ENCODE measurements around the gene QRFPR. TPM values are rescaled to one million over a fixed set of nuclear protein-coding genes. Genes with fewer than 3 reads are reported as not detected.
"Not testable (repeated sequence)": the region's sequence is repeated elsewhere in the genome, so short reads cannot be mapped to it uniquely, and the experiment has no call there.

Gene QRFPR
- total RNA-seq, result 1 to 10 TPM in 1 of 4 donors, not detected in 3; 3.0 TPM

DNA sequence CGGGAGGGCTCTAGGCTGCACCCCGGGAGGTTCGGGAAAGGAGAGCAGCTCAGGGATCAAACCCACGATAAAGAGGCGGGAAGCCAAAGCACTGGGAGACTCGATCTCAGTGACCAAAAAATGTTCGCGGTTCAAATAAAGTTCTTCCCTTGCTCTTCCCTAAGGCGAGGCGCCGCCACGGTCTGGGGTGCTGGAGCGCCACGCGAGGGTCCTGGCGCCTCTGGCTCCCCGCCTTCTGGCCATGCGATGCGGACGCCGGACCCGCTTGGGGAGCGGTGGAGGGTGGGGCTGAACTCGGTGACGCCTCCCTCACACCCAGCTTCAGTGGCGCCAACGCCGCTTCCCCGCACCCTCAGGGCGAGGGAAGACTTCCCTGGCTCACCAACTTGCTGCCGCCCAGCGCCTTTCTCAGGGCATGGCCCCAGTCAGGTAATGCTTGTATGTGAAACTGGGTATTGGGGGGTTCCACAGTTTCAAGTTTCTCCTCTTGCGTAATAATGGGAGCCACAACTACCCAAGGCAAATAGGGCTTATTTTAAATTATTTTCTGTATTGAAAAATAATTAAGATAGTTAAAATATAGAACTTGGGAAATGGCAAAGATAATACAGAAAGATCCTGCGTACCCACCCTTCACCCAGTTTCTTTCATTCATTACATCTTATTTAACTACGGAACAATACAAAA, at the start of gene QRFPR:
TSS of gene QRFPR (minus strand) at position 243 of the 687 bp plus-strand sequence. CDS start 371 bp downstream, outside the sequence.
- DNase-seq, result no peak

DNA sequence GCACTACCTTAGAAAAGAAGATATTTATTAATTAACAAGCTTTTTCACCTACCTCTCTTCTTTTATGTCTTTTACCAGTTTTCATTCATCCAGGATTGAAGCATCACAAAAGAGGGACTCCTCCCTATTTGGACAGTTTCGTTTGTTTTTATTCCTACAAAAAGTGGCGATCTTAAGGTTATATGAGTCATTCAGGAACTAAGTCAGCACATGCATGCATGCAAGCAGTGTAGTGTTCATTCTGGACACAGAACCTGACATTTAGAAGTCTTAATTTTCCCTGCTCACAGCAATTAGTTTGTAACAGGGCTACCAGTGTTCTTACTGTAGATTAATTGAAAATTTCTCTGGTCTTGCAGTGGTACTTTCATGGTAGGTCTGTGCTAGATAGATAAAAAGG, 47.9 kb upstream of the QRFPR start:
- intact Hi-C loops (cut with DNase I; ENCODE audit: low total_unique reads), result no loop called here
- no peak for DNase-seq

More for the DNA sequence above, at the start of gene QRFPR:
- Histone ChIP-seq H3K4me3 (no peak within 1 kb of the TSS), H3K4me1 (no peaks in the 10 kb centered on the region), H3K27me3 (peaks cover 0 to 10% of the 10 kb centered on the region in 2 donors), H3K36me3 (no peaks in the 10 kb centered on the region), H3K9me3 (no peaks in the 10 kb centered on the region), H3K27ac (no peak within 1 kb of the TSS)
- TF ChIP-seq POLR2A (IDR thresholded peaks at IDR 0.05), result no peak
- TF ChIP-seq, protein P1, sequence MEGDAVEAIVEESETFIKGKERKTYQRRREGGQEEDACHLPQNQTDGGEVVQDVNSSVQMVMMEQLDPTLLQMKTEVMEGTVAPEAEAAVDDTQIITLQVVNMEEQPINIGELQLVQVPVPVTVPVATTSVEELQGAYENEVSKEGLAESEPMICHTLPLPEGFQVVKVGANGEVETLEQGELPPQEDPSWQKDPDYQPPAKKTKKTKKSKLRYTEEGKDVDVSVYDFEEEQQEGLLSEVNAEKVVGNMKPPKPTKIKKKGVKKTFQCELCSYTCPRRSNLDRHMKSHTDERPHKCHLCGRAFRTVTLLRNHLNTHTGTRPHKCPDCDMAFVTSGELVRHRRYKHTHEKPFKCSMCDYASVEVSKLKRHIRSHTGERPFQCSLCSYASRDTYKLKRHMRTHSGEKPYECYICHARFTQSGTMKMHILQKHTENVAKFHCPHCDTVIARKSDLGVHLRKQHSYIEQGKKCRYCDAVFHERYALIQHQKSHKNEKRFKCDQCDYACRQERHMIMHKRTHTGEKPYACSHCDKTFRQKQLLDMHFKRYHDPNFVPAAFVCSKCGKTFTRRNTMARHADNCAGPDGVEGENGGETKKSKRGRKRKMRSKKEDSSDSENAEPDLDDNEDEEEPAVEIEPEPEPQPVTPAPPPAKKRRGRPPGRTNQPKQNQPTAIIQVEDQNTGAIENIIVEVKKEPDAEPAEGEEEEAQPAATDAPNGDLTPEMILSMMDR (IDR thresholded peaks at IDR 0.05), result no peak
- intact Hi-C loops (cut with DNase I; ENCODE audit: low total_unique reads), result no loop called here

DNA sequence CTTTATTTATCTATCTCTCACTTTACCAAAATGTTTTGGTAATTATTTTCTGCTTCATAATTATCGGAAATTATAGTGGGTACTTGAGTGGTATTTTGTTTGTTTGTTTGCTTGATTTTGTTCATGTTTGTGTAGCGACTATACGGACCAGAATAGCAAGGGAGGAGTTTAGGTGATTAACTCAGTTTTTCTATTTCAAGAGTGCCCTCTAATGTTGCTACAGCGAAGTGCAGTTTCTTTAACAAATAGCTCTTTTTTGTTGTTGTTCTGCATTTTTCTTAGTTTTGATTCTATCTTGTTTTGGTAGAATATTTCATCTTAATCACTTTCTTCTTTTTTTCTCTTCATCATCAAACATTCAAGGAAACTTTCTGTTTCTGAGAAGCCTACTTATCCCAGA, 40.8 kb upstream of the QRFPR start:
- TF ChIP-seq, protein P1 (IDR thresholded peaks at IDR 0.05), result no peak
- no peak for TF ChIP-seq POLR2A (IDR thresholded peaks at IDR 0.05)
- Histone ChIP-seq H3K4me1 (no peaks in the 10 kb centered on the region), H3K27ac (no peak overlapping the region), H3K36me3 (no peaks in the 10 kb centered on the region), H3K27me3 (no peaks in the 10 kb centered on the region), H3K4me3 (no peak overlapping the region), H3K9me3 (no peaks in the 10 kb centered on the region)
- intact Hi-C loops (cut with DNase I; ENCODE audit: low total_unique reads), result no loop called here
- DNase-seq, result no peak

More for the DNA sequence above, 47.9 kb upstream of the QRFPR start:
- no peak overlapping the region for H3K4me3 ChIP-seq
- no peaks in the 10 kb centered on the region for H3K27me3 ChIP-seq
- no peaks in the 10 kb centered on the region for H3K4me1 ChIP-seq
- no peaks in the 10 kb centered on the region for H3K36me3 ChIP-seq
- no peak overlapping the region for H3K27ac ChIP-seq
- H3K9me3 ChIP-seq, result no peaks in the 10 kb centered on the region
- TF ChIP-seq, protein P1 (IDR thresholded peaks at IDR 0.05), result no peak
- no peak for TF ChIP-seq POLR2A (IDR thresholded peaks at IDR 0.05)

DNA sequence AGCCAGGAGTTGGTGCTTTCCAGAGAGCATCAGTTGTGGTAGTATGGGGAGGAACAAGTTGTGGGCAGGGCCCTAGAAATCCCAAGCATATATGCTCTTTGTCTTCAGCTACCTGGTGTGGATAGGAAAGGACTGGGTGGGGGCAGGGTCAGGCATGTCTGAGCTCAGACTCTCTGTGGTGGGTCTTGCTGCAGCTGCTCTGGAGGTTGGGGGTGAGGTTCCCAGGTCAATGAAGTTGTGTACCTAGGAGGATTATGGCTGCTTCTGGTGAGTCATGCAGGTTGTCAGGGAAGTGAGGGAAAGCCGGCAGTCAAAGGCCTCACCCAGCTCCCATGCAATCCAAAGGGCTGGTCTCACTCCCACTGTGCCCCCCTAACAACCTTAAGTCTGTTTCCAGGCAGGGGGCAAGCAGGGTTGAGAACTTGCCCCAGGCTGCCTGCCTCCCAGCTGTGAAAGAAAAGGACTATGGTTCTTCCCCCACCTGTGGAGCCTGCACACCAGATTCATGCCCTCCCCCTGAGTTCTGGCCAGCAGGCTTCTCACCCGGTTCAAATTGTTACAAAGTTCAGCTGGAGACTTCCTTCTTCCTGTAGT, 30.4 kb upstream of the QRFPR start:
- no peak for TF ChIP-seq POLR2A (IDR thresholded peaks at IDR 0.05)
- TF ChIP-seq, protein P1 (IDR thresholded peaks at IDR 0.05), result no peak
- intact Hi-C loops (cut with DNase I; ENCODE audit: low total_unique reads), result no loop called here
- H3K9me3 ChIP-seq, result no peaks in the 10 kb centered on the region

DNA sequence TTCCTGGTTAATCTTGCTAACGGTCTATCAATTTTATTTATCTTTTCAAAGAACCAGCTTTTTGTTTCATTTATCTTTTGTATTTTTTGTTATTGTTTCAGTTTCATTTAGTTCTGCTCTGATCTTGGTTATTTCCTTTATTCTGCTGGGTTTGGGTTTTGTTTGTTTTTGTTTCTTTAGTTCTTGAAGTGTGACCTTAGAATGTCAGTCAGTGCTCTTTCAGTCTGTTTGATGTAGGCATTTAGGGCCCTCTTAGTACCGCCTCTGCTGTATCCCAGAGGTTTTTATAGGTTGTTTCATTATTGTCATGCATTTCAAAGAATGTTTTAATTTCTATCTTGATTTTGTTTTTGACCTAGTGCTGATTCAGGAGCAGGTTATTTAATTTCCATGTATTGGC, 27.7 kb upstream of the QRFPR start:
- H3K27ac ChIP-seq; DNase-seq; H3K27me3 ChIP-seq; H3K9me3 ChIP-seq; intact Hi-C loops (cut with DNase I; ENCODE audit: low total_unique reads); H3K36me3 ChIP-seq; H3K4me1 ChIP-seq; H3K4me3 ChIP-seq: not testable (repeated sequence)

More for the DNA sequence above, 30.4 kb upstream of the QRFPR start:
- Histone ChIP-seq H3K4me1 (no peaks in the 10 kb centered on the region), H3K27me3 (no peaks in the 10 kb centered on the region), H3K4me3 (no peak overlapping the region), H3K36me3 (no peaks in the 10 kb centered on the region), H3K27ac (no peak overlapping the region)
- no peak for DNase-seq

Measured in uterus (tissue), 4 donors.